Chondrocyte (in vitro differentiated cells): ENCODE data around the gene MKRN3. TPM values are rescaled to one million over a fixed set of nuclear protein-coding genes. Genes with fewer than 3 reads are reported as not detected.
"Not testable (repeated sequence)": the region's sequence is repeated elsewhere in the genome, so short reads cannot be mapped to it uniquely, and the experiment has no call there.

Source experiments
- DNase-seq: peaks from one replicate; pipeline ENCODE4 v3.0.0; 2021; ENCODE audit warnings: mixed read lengths, low spot score
- H3K27ac Mint-ChIP-seq: one replicate; pipeline ENCODE4 v1.8.0; 2021; ENCODE audit warnings: mild to moderate bottlenecking, moderate library complexity, mixed read lengths; ENCODE audit not compliant: unreplicated experiment
- H3K27me3 Mint-ChIP-seq: 2 replicates; pipeline ENCODE4 v1.8.0; 2021; ENCODE audit warnings: low read depth, mixed read lengths
- H3K36me3 Mint-ChIP-seq: 2 replicates; pipeline ENCODE4 v1.8.0; 2021; ENCODE audit warnings: low read depth, mixed read lengths
- H3K4me1 Mint-ChIP-seq: 2 replicates; pipeline ENCODE4 v1.8.0; 2021; ENCODE audit warnings: low read depth, mild to moderate bottlenecking, mixed read lengths
- H3K4me3 Mint-ChIP-seq: one replicate; pipeline ENCODE4 v1.8.0; 2021; ENCODE audit warnings: mild to moderate bottlenecking, moderate library complexity, mixed read lengths; ENCODE audit not compliant: unreplicated experiment
- H3K9me3 Mint-ChIP-seq: 2 replicates; pipeline ENCODE4 v1.8.0; 2021; ENCODE audit warnings: low read depth, mixed read lengths
- CTCF ChIP-seq: fragments of 200-600 bp; sonication (generic); IDR thresholded peaks from 2 replicates; pipeline ENCODE4 v1.5.0; 2021; ENCODE audit warnings: antibody characterized with exemption, mild to moderate bottlenecking, moderate library complexity
- total RNA-seq: library from RNA; stranded (reverse); gene quantifications from 3 replicates; pipeline ENCODE4 v1.2.1, GENCODE V29; 2021

MKRN3 gene
- total RNA-seq, 1 donor from 2014 or later: not detected

- H3K9me3 Mint-ChIP-seq: peaks cover 4% of the 10 kb centered on the region
- no peaks in the 10 kb centered on the region for H3K4me1 Mint-ChIP-seq
- no peaks in the 10 kb centered on the region for H3K27me3 Mint-ChIP-seq
- no peak overlapping the region for H3K27ac Mint-ChIP-seq
- no peak for DNase-seq
- no peak for TF ChIP-seq CTCF
- no peak overlapping the region for H3K4me3 Mint-ChIP-seq
- H3K36me3 Mint-ChIP-seq: no peaks in the 10 kb centered on the region
Observed at GRCh38 chr15:23595368-23595767, 29.9 kb downstream of the MKRN3 start.

- Mint-ChIP-seq H3K4me3 (no peak overlapping the region), H3K36me3 (no peaks in the 10 kb centered on the region), H3K9me3 (peaks cover 5% of the 10 kb centered on the region), H3K27ac (no peak overlapping the region), H3K27me3 (no peaks in the 10 kb centered on the region), H3K4me1 (no peaks in the 10 kb centered on the region)
- TF ChIP-seq CTCF: no peak
- DNase-seq: no peak
Observed at GRCh38 chr15:23596736-23597135, 31.3 kb downstream of the MKRN3 start.

- not testable (repeated sequence) for H3K9me3 Mint-ChIP-seq, H3K27ac Mint-ChIP-seq, H3K4me3 Mint-ChIP-seq, H3K36me3 Mint-ChIP-seq, H3K27me3 Mint-ChIP-seq, DNase-seq, H3K4me1 Mint-ChIP-seq
Observed at GRCh38 chr15:23597278-23597677, 31.8 kb downstream of the MKRN3 start.

- H3K4me1 Mint-ChIP-seq: no peaks in the 10 kb centered on the region
- no peaks in the 10 kb centered on the region for H3K36me3 Mint-ChIP-seq
- H3K4me3 Mint-ChIP-seq: no peak overlapping the region
- no peak for TF ChIP-seq CTCF
- no peaks in the 10 kb centered on the region for H3K27me3 Mint-ChIP-seq
- DNase-seq: no peak
- peaks cover 17% of the 10 kb centered on the region for H3K9me3 Mint-ChIP-seq
- H3K27ac Mint-ChIP-seq: no peak overlapping the region
Observed at GRCh38 chr15:23599053-23599452, 33.6 kb downstream of the MKRN3 start.

GRCh38 chr15:23602124-23602523 lies 36.6 kb downstream of the MKRN3 start:
- Mint-ChIP-seq H3K4me3 (no peak overlapping the region), H3K27me3 (no peaks in the 10 kb centered on the region), H3K27ac (no peak overlapping the region), H3K4me1 (no peaks in the 10 kb centered on the region), H3K36me3 (no peaks in the 10 kb centered on the region), H3K9me3 (peaks cover 21% of the 10 kb centered on the region)
- no peak for TF ChIP-seq CTCF
- no peak for DNase-seq

- DNase-seq: no peak
- no peaks in the 10 kb centered on the region for H3K4me1 Mint-ChIP-seq
- no peak for TF ChIP-seq CTCF
- H3K9me3 Mint-ChIP-seq: peaks cover 36% of the 10 kb centered on the region
- no peak overlapping the region for H3K27ac Mint-ChIP-seq
- H3K36me3 Mint-ChIP-seq: no peaks in the 10 kb centered on the region
- H3K27me3 Mint-ChIP-seq: no peaks in the 10 kb centered on the region
- no peak overlapping the region for H3K4me3 Mint-ChIP-seq
Observed at GRCh38 chr15:23606226-23606625, 40.8 kb downstream of the MKRN3 start.
